ENCODE data around the gene SERINC4. TPM values are rescaled to one million over a fixed set of nuclear protein-coding genes. Genes with fewer than 3 reads are reported as not detected.
"Not testable (repeated sequence)": the region's sequence is repeated elsewhere in the genome, so short reads cannot be mapped to it uniquely, and the experiment has no call there.

The SERINC4 gene
- total and polyA plus RNA-seq, 2 experiments from 2014 or later = not detected

- Histone ChIP-seq H3K4me2 (ENCODE audit: unreplicated experiment) (no peak overlapping the region), H3K36me3 (ENCODE audit: low read depth) (peaks cover 71% of the 10 kb centered on the region), H3K9ac (no peak overlapping the region), H3K27me3 (replicated peaks; ENCODE audit: insufficient read depth) (no peaks in the 10 kb centered on the region), H3K79me2 (ENCODE audit: insufficient read depth) (0 out of 2 replicates have a peak, but pooled peaks cover under 1% of the 10 kb centered on the region), H2AFZ (no peak overlapping the region), H3K9me3 (ENCODE audit: low read depth) (no peaks in the 10 kb centered on the region), H3K9me2 (ENCODE audit: insufficient read depth) (no peaks in the 10 kb centered on the region), H3K4me1 (ENCODE audit: insufficient read depth) (no peaks in the 10 kb centered on the region), H3K27ac (no peak overlapping the region), H3F3A (ENCODE audit: insufficient read depth) (peaks cover 34% of the 10 kb centered on the region), H4K20me1 (ENCODE audit: insufficient read depth) (no peaks in the 10 kb centered on the region), H3K4me3 (no peak overlapping the region)
- TF ChIP-seq EZH2phosphoT487 (IDR thresholded peaks at IDR 0.05; ENCODE audit: insufficient read depth, low read depth) = no peak
- TF ChIP-seq EZH2 (IDR thresholded peaks at IDR 0.05; ENCODE audit: insufficient read depth, poor library complexity, severe bottlenecking) = no peak
- 97 to 98% methylated on average over 5 of the region's 5 CpGs for WGBS, 2 experiments (ENCODE audit: low coverage in 1 of 2, low lambda C conversion rate in 2 of 2, missing lambda C conversion rate in 2 of 2)
- DNase-seq = no peak
- in situ Hi-C loops (cut with MboI) = no loop called here
These were observed 8.5 kb upstream of the SERINC4 start for GRCh38 chr15:43808435-43808950.

- not testable (repeated sequence) for H3K27ac ChIP-seq, H3K4me3 ChIP-seq
- WGBS, 2 experiments (ENCODE audit: low coverage in 1 of 2, low lambda C conversion rate in 2 of 2, missing lambda C conversion rate in 2 of 2) = 97 to 100% methylated on average over 7 of the region's 7 CpGs
These were observed 2.7 kb upstream of the SERINC4 start for GRCh38 chr15:43802676-43803075.

GRCh38 chr15:43800286-43801141, 494 bp upstream of the SERINC4 start, which contains the start of gene HYPK:
HYPK (plus strand) TSS chr15:43800599; CDS start chr15:43800623, 24 bp downstream.
- Histone ChIP-seq H3K27ac (peak within 1 kb of the TSS; percentile 75), H3K27me3 (replicated peaks; ENCODE audit: insufficient read depth) (no peaks in the 10 kb centered on the region), H4K20me1 (ENCODE audit: insufficient read depth) (peaks cover 2% of the 10 kb centered on the region; the same call in 1 of the 2 replicates), H3K9ac (peak within 1 kb of the TSS; percentile 93), H3K9me3 (ENCODE audit: low read depth) (no peaks in the 10 kb centered on the region), H3K9me2 (ENCODE audit: insufficient read depth) (no peaks in the 10 kb centered on the region), H3K4me1 (ENCODE audit: insufficient read depth) (peaks cover 37% of the 10 kb centered on the region), H3K4me3 (peak within 1 kb of the TSS; percentile 94), H3K79me2 (ENCODE audit: insufficient read depth) (peaks cover 35% of the 10 kb centered on the region), H3F3A (ENCODE audit: insufficient read depth) (peaks cover 68% of the 10 kb centered on the region), H2AFZ (peak within 1 kb of the TSS; percentile 84), H3K4me2 (ENCODE audit: unreplicated experiment) (peak within 1 kb of the TSS; percentile 93), H3K36me3 (ENCODE audit: low read depth) (peaks cover 27% of the 10 kb centered on the region)
- DNase-seq = peak; percentile 95
- TF ChIP-seq EZH2 (IDR thresholded peaks at IDR 0.05; ENCODE audit: insufficient read depth, poor library complexity, severe bottlenecking) (no peak), EZH2phosphoT487 (IDR thresholded peaks at IDR 0.05; ENCODE audit: insufficient read depth, low read depth) (no peak)
- in situ Hi-C loops (cut with MboI) = no loop called here
- WGBS, 2 experiments (ENCODE audit: low coverage in 1 of 2, low lambda C conversion rate in 2 of 2, missing lambda C conversion rate in 2 of 2) = 8% methylated on average over 42 to 44 of the region's 44 CpGs

More at GRCh38 chr15:43802676-43803075, 2.7 kb upstream of the SERINC4 start:
- H3K9me2 ChIP-seq (ENCODE audit: insufficient read depth); DNase-seq; H2AFZ ChIP-seq; H3K9me3 ChIP-seq (ENCODE audit: low read depth); in situ Hi-C loops (cut with MboI); H3K4me2 ChIP-seq (ENCODE audit: unreplicated experiment); H4K20me1 ChIP-seq (ENCODE audit: insufficient read depth); H3K27me3 ChIP-seq (replicated peaks; ENCODE audit: insufficient read depth); H3K9ac ChIP-seq: not testable (repeated sequence)
- Histone ChIP-seq H3K79me2 (ENCODE audit: insufficient read depth) (peaks cover 30% of the 10 kb centered on the region), H3K36me3 (ENCODE audit: low read depth) (peaks cover 31% of the 10 kb centered on the region), H3F3A (ENCODE audit: insufficient read depth) (peaks cover 58% of the 10 kb centered on the region), H3K4me1 (ENCODE audit: insufficient read depth) (peaks cover 18% of the 10 kb centered on the region)

GRCh38 chr15:43799209-43799944, 643 bp downstream of the SERINC4 start:
- H4K20me1 ChIP-seq (ENCODE audit: insufficient read depth) = peaks cover 5% of the 10 kb centered on the region; the same call in 1 of the 2 replicates
- WGBS, 2 experiments (ENCODE audit: low coverage in 1 of 2, low lambda C conversion rate in 2 of 2, missing lambda C conversion rate in 2 of 2) = 82 to 86% methylated on average over 16 of the region's 16 CpGs
- peaks cover 25% of the 10 kb centered on the region for H3K36me3 ChIP-seq (ENCODE audit: low read depth)
- H3F3A ChIP-seq (ENCODE audit: insufficient read depth) = peaks cover 70% of the 10 kb centered on the region
- no peak overlapping the region for H3K9ac ChIP-seq
- H3K9me3 ChIP-seq (ENCODE audit: low read depth) = no peaks in the 10 kb centered on the region
- TF ChIP-seq EZH2phosphoT487 (IDR thresholded peaks at IDR 0.05; ENCODE audit: insufficient read depth, low read depth) = no peak
- no peak for TF ChIP-seq EZH2 (IDR thresholded peaks at IDR 0.05; ENCODE audit: insufficient read depth, poor library complexity, severe bottlenecking)
- peaks cover 48% of the 10 kb centered on the region for H3K4me1 ChIP-seq (ENCODE audit: insufficient read depth)
- DNase-seq = peak; percentile 6
- no peak overlapping the region for H3K27ac ChIP-seq
- H3K4me3 ChIP-seq = no peak overlapping the region
- no peak overlapping the region for H3K4me2 ChIP-seq (ENCODE audit: unreplicated experiment)
- H2AFZ ChIP-seq = no peak overlapping the region
- no peaks in the 10 kb centered on the region for H3K9me2 ChIP-seq (ENCODE audit: insufficient read depth)
- peaks cover 47% of the 10 kb centered on the region for H3K79me2 ChIP-seq (ENCODE audit: insufficient read depth)
- in situ Hi-C loops (cut with MboI) = no loop called here
- H3K27me3 ChIP-seq (replicated peaks; ENCODE audit: insufficient read depth) = no peaks in the 10 kb centered on the region

All from GM23248 (cell line).